Globus pallidus (tissue), 1 donor: ENCODE results near the gene ZNF385A.

Experiments used
- DNase-seq: peaks from one replicate; pipeline ENCODE4 v3.0.0-alpha.2; 2015; ENCODE audit warnings: low spot score

ZNF385A gene

GRCh38 chr12:54392485-54393206, 8.1 kb upstream of the ZNF385A start:
- DNase-seq = no peak

DNA sequence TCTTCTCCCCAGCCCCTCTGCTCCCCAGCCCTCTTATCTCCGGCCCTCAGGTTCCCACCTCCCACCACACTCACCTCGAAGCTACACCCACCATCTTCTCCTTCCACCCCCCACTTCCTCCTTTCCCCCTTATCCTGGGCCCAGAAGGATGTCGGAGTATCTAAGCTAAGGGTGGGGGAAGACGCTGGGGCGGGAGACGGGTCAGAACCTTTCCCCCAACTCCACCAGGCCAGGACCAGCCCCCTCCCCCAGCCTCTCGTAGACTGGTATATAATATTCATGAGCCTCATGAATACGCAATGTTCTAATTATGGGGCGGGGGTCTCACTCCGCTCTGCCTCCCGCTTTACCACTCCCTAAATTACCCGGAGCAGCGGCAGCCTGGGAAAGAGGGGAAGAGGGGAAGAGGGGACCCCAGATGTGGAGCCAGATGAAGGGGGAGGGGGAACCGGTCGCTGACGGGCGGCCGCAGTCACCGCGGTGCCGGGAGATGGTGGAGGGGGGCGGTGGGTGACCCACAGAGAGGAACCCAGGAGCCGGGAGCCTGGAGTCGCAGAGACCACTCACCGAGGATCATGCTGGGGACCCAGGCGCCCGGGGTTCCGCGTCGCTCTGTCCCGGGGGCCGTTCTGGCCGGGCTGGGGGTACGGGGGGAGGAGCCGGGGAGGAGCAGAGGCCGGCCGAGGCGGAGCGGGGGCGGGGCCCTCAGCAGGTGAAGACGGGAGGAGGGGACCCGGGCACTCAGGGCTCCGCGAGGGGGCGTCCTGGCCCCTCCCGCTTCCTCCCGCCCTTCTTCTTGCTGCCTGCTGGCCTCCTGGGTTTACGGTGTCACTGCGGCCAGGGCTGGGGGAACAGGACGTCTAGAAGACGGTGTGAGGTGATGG, 6.4 kb upstream of the ZNF385A start:
- DNase-seq = no peak

DNA sequence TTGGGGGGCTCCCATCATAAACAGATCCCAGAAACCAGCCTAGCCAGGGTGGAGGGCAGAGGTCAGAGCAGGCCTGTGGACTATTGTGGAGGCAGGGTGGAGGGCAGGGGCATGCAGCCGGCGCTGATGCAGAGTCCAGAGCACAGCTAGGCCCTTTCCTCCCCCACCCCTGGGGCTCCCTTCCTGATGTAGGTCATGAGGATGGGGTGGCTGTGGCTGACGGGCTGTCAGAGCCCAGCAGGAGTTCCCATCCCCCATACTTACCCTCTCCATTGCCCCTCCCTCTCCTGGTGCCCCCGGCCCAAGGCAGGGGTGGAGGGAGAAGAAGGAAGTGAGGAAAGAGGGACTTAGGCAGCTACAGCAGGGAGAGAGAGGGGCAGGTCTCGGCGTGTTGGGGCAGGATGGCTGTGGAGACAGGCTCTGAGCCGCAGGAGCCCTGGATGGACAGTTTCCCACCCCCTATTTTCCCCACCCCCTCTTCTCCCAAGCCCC, 5.7 kb upstream of the ZNF385A start:
- no peak for DNase-seq

DNA sequence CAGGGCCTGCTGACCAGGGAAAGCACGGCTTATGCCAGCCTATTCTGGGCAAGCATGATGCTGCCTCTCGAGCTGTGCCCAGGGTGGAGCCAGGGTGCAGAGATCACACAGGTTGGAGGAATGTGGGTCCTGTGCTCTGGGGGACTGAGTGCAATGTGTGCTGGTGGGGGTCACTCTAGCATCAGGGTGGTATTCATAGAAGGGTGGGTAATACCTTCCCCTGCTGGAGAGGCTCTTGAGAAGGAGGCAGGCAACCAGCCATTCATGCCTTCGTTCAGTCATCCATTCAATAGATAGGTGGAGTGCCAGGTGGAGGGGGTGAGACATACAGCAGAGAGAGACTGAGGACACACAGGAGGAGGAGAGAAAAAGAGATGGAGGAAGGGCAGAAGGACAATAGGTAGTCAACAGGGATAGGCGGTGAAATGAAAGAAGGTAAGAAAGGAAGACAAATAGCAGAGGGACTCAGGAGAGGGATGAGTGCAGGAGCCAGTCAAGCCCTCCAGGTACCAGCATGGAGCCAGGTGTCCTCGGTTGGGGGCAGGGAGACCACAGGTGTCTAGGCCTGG, 5.2 kb upstream of the ZNF385A start:
- no peak for DNase-seq

DNA sequence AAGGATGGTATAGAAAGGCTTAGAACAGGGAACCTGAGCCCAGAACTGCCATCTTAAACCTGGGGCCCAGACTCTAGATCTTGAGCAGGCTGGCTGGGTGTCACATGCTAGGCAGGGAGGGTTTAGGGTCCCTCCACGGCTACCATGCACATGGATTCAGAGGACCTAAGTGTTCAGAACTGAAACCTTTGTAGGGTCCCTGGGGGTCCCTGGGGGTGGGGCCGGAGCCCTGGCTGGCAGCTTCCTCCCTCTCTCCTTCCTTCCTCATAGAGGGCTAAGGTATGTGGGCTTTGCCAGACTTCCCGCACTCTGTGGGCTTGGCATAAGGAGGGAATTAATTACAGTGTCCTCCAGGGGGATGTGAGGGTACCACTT, 4.6 kb upstream of the ZNF385A start:
- DNase-seq = no peak

- no peak for DNase-seq
Measured at GRCh38 chr12:54388237-54389133, 4.0 kb upstream of the ZNF385A start.

DNA sequence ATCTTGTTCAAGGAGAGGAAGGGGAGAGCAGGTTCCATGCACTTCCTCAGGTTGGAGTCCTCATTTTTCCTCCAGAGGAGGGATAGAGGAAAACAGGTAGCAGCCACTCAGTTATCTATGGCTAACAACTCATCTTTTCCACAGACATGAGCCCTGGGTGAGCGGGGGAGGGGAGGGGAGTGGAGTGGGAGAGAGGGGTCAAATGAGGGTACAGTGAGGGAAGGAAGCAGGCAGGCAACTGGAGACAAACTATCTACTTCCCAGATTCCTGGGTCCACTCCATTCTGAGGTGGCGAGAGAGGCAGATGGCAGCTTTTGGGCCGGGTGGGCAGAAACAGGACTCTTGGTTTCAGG, 2.6 kb upstream of the ZNF385A start:
- DNase-seq = no peak

DNA sequence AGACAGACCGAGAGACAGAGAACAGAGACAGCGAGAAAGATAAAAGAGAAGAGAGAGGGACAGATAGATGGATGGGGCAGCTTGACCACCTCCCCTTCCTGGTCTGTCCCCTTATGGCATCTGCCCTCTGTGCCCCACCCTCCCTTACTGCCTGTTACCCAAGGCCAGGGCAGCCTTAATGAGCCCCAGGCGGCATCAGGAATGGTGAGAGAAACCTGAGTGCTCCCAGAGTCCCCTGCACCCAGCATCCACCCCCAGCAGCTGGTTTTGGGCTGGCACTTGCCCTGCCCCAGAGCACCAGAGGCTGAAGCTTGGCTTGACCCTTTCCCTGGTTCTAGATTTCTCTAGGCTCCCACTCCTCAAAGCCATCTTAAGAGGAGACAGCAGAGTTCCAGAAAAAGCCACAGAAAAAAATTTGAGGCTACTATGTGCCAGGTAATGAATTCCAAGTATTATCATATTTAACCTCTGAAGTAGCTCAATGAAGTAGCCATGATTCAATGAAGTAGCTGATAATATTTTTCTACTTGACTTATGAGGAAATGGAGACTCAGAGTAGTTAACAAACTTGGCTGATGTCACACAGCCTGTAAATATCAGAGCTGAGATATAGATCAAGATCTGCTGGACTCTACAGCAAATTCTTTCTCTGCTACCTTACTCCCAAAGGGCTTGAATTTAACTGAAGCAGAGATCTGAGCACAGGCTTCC, 2.0 kb upstream of the ZNF385A start:
- DNase-seq = no peak

DNA sequence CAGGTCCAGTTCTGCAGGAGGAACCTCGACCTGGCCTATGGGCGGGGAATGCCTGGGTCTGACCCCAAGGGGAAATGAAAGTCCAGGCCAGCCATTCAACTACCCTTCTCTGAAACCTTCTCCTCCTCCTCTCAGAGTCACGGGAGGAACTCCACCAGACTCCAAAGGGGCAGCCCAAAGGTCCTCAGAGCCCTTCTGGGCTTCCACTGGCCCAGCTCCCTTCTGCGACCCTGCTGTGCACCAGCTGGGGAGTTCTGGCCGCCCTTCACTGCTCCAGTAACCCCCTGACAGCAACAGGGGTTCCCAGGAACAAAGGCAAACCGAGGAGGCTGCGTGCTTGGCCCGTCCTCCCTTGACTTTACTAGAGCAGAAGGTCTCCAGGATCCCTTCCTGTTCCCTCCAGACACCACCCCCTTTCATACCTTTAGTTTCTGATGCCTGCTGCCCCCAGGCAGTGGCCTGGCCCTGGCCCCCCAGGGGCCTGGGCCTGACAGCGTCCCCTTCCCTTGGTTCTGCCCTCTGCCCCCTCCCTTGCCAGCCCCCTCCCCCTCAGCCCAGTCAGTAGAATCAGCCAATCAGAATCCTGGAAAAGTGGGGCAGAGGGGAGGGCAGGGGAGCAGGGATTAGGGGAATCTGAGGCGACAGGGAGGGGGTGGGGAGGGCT, 850 bp upstream of the ZNF385A start:
- DNase-seq = no peak

DNA sequence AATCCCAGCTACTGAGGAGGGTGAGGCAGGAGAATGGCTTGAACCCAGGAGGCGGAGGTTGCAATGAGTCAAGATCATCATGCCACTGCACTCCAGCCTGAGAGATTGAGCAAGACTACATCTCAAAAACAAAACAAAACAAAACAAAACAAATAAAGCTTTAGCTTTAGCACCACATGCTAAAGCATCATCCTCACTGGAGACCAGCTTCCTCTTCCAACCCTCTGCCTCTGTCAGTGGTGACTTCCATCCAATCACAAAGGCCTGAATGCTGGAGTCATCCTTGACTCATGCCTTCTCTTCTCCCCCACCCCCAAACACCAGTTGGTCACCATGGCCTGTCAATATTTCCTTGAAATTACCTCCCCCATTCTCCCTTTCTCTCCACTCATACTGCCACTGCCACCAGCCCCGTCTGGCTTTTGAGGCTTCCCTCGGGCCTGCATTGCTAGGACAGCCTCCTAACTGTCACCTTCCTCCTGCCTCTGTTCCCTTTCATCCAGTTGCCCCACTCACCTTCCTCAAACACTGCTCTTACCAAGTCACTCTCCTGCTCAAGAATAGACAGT, 1.4 kb downstream of the ZNF385A start:
- no peak for DNase-seq

DNA sequence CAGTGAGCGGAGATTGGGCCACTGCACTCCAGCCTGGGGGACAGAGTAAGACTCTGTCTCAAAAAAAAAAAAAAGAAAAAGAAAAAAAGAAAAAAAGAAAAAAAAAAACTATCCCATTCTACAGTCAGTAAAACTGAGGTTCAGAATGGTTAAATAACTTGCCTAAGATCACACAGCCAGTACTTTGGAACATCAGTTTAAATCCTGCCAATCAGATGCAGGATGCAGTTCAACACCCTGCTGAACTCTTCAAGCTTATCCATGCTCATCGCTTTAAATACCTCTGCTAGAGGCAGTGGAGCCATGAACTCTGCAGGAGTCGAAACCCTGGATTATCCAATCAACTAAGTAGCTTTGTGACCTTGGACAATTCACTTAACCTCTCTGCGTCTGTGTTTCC, 3.4 kb downstream of the ZNF385A start:
- no peak for DNase-seq

DNA sequence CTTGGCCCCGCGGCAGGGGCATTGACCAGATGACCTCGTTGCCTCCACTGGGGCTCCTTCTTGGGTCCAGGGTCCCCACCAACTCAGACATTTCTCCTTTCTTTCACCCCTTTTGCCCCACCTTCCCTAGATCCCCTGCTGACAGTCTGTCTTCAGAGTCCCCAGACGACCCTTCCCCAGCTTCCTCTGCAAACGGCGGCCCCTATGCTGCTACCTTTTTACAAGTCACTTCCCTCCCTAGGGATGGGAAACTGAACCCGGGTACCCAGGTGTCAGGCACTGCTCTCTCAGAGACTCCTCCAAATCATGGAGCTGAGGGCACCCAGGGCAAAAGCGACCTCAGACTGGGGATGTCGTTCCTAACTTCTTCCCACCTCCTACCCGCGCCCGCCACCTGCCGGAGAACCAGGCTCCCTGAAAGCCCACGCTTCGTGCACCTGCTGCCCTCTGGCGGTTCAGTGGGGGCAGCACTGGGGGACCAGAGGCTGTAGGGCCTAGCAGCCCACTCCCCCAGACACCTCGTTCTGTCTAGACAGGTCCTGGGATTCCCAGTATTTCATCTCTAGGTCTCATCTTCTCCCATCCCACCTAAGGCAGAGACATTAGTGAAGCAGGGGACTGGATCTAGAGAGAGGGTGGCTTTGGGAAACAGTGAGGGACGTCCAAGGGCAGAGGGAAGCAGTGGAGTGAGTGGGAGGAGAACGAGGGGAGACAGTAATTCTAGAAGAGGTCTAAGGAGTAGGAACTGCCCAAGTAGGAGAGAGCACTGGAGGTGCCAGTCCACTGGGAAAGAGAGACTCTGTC, 4.9 kb downstream of the ZNF385A start:
- DNase-seq = peak; percentile 85

GRCh38 chr12:54378796-54379397, 5.6 kb downstream of the ZNF385A start:
- DNase-seq = no peak

DNA sequence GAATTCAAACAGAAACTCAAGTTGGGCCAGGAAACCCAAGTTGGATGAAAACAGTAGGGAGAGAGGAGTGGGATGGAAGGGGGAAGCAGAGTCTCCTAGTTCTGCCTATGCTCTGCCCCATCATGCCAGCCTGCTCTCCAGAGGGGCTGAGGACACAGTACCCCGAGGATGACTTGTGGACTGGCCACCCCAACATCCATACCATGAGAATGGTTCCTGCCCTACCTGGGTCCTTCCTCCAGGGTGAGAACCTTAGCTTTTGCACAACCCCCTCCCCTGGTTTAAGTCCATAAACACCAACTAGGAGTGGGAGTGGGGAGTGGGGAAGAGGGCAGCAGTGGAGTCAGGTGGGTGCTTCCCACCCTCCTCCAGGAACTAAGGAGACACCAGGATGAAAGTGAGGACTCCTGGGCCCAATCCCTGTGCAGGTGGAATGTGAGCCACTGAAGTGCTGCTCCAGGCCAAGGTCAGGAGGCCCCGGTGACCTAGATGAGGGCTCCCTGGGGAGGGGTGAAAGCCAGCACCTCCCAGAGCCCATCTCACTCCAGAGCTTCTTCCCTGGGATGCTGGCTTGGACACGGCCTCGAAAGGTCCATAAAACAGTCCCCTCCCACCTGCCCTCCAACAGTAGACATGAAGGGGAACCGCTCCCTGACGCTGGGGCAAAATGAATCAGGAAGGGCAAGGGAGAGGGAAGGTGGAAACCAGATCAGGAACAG, 6.6 kb downstream of the ZNF385A start:
- DNase-seq = no peak

GRCh38 chr12:54377007-54377406, 7.5 kb downstream of the ZNF385A start:
- no peak for DNase-seq

- no peak for DNase-seq
Measured at GRCh38 chr12:54376596-54376995, 7.9 kb downstream of the ZNF385A start.

- DNase-seq = no peak
Measured at GRCh38 chr12:54375259-54375579, 9.3 kb downstream of the ZNF385A start.

- DNase-seq = no peak
Measured at GRCh38 chr12:54374562-54375258, 9.8 kb downstream of the ZNF385A start.
